Neural progenitor cell (in vitro differentiated cells): ENCODE results near the gene ACAP2.

ENCODE experiments used
- EZH2 ChIP-seq: fragments of 200-600 bp; sonication (generic); IDR thresholded peaks from 2 replicates; pipeline ENCODE4 v1.6.1; 2017; ENCODE audit warnings: antibody characterized with exemption, mild to moderate bottlenecking, moderate library complexity
- EZH2phosphoT487 ChIP-seq: fragments of 200-600 bp; sonication (generic); IDR thresholded peaks from 2 replicates; pipeline ENCODE4 v1.6.1; 2017; ENCODE audit warnings: antibody characterized with exemption
- TF ChIP-seq, protein P1 (sequence below): fragments of 200-600 bp; sonication (generic); IDR thresholded peaks from 2 replicates; pipeline ENCODE4 v1.5.1; 2017; ENCODE audit warnings: antibody characterized with exemption, mild to moderate bottlenecking

DNA sequence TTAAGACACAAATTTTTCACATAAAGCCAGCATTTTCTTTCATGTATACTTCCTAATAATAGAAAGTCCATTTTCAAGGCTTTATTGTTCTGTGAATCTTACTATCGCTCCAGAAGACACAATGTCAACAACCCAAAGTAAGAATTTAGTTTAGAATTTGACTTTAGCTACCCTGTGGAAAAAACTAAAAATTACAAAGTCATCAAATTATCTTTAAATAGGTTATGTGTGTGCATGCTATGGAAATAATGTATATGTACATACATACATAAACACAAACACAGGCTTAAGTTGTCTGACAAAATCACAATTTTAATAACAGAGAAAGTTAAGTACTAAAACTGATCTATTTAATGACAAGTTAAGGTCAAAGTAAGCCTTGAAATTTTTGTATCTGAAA, 151.7 kb downstream of the ACAP2 start:
- TF ChIP-seq, protein P1, sequence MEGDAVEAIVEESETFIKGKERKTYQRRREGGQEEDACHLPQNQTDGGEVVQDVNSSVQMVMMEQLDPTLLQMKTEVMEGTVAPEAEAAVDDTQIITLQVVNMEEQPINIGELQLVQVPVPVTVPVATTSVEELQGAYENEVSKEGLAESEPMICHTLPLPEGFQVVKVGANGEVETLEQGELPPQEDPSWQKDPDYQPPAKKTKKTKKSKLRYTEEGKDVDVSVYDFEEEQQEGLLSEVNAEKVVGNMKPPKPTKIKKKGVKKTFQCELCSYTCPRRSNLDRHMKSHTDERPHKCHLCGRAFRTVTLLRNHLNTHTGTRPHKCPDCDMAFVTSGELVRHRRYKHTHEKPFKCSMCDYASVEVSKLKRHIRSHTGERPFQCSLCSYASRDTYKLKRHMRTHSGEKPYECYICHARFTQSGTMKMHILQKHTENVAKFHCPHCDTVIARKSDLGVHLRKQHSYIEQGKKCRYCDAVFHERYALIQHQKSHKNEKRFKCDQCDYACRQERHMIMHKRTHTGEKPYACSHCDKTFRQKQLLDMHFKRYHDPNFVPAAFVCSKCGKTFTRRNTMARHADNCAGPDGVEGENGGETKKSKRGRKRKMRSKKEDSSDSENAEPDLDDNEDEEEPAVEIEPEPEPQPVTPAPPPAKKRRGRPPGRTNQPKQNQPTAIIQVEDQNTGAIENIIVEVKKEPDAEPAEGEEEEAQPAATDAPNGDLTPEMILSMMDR = no peak
- TF ChIP-seq EZH2phosphoT487 (no peak), EZH2 (no peak)
